Glomerular endothelial cell (primary cell): ENCODE data around the gene RNASE11. TPM values are rescaled to one million over a fixed set of nuclear protein-coding genes. Genes with fewer than 3 reads are reported as not detected.
"Not testable (repeated sequence)": the region's sequence is repeated elsewhere in the genome, so short reads cannot be mapped to it uniquely, and the experiment has no call there.

Experiments
- DNase-seq: peaks from one replicate; pipeline ENCODE4 v3.0.0-alpha.2; 2011; ENCODE audit warnings: low read depth, low spot score; ENCODE audit errors: extremely low read depth
- total RNA-seq: library from RNA; depleted of rRNA; stranded (reverse); fragments of >200 nt; gene quantifications from 2 replicates; pipeline ENCODE4 v1.2.3, GENCODE V29; 2015

The RNASE11 gene
- total RNA-seq, result not detected in 2 replicates

- DNase-seq, result no peak
Observed at GRCh38 chr14:20587489-20588154, at the start of gene RNASE11. Gene RNASE11, minus strand, starts transcription at chr14:20588001.

- DNase-seq, result no peak
Observed at GRCh38 chr14:20632831-20633691, 45.3 kb upstream of the RNASE11 start.

GRCh38 chr14:20632448-20632830 lies 44.6 kb upstream of the RNASE11 start:
- no peak for DNase-seq

- DNase-seq, result no peak
Observed at GRCh38 chr14:20631880-20632389, 44.1 kb upstream of the RNASE11 start.

- no peak for DNase-seq
Observed at GRCh38 chr14:20631023-20631879, 43.5 kb upstream of the RNASE11 start.

- no peak for DNase-seq
Observed at GRCh38 chr14:20630340-20631022, 42.7 kb upstream of the RNASE11 start.

GRCh38 chr14:20628063-20628854 lies 40.5 kb upstream of the RNASE11 start:
- DNase-seq, result no peak

GRCh38 chr14:20627346-20628027 lies 39.7 kb upstream of the RNASE11 start:
- DNase-seq, result no peak

GRCh38 chr14:20626274-20626673 lies 38.5 kb upstream of the RNASE11 start:
- no peak for DNase-seq

GRCh38 chr14:20624495-20625070 lies 36.8 kb upstream of the RNASE11 start:
- DNase-seq, result no peak

- DNase-seq, result no peak
Observed at GRCh38 chr14:20623798-20624197, 36.0 kb upstream of the RNASE11 start.

GRCh38 chr14:20622816-20623291 lies 35.1 kb upstream of the RNASE11 start:
- no peak for DNase-seq

GRCh38 chr14:20620798-20621478 lies 33.1 kb upstream of the RNASE11 start:
- no peak for DNase-seq

- not testable (repeated sequence) for DNase-seq
Observed at GRCh38 chr14:20619688-20620087, 31.9 kb upstream of the RNASE11 start.

GRCh38 chr14:20618271-20618749 lies 30.5 kb upstream of the RNASE11 start:
- DNase-seq, result no peak

- DNase-seq, result no peak
Observed at GRCh38 chr14:20617138-20618003, 29.6 kb upstream of the RNASE11 start.

- DNase-seq, result no peak
Observed at GRCh38 chr14:20615996-20616395, 28.2 kb upstream of the RNASE11 start.
